HepG2 (cell line): ENCODE measurements around the gene SP140L. TPM values are rescaled to one million over a fixed set of nuclear protein-coding genes. Genes with fewer than 3 reads are reported as not detected.

ENCODE experiments used
- CEBPZ ChIP-seq: IDR thresholded peaks from 2 replicates; pipeline ENCODE4 v1.6.1; 2012; ENCODE audit warnings: low read length, improper control_type of control experiment
- CHCHD3 ChIP-seq: sonication (generic); formaldehyde crosslinking; IDR thresholded peaks from 2 replicates; pipeline ENCODE4 v1.8.0; 2022; ENCODE audit warnings: mild to moderate bottlenecking, missing genetic modification reagents, moderate library complexity
- CHD4 ChIP-seq: fragments of 200-600 bp; sonication (generic); IDR thresholded peaks from 2 replicates; pipeline ENCODE4 v1.7.0; 2017; ENCODE audit warnings: mild to moderate bottlenecking, low read length, borderline replicate concordance
- DR1 ChIP-seq: sonication (generic); formaldehyde crosslinking; IDR thresholded peaks from 2 replicates; pipeline ENCODE4 v1.8.0; 2021; ENCODE audit warnings: mild to moderate bottlenecking, missing genetic modification reagents, inconsistent platforms
- ERF ChIP-seq: IDR thresholded peaks from 2 replicates; pipeline ENCODE4 v1.6.1; 2018; ENCODE audit warnings: missing biosample characterization, missing genetic modification reagents
- FOXJ3 ChIP-seq: sonication (generic); formaldehyde crosslinking; IDR thresholded peaks from 2 replicates; pipeline ENCODE4 v1.4.0; 2020; ENCODE audit warnings: missing genetic modification reagents, mild to moderate bottlenecking, borderline replicate concordance
- MYC ChIP-seq: sonication (generic); formaldehyde crosslinking; IDR thresholded peaks from 2 replicates; pipeline ENCODE4 v1.9.0; 2021; ENCODE audit warnings: missing genetic modification reagents, borderline replicate concordance
- NCOA5 ChIP-seq: sonication (generic); formaldehyde crosslinking; IDR thresholded peaks from 2 replicates; pipeline ENCODE4 v1.4.0; 2020; ENCODE audit warnings: missing genetic modification reagents
- PCBP2 ChIP-seq: fragments of 200-400 bp; formaldehyde crosslinking; optimal IDR thresholded peaks from 2 replicates; pipeline ENCODE3; 2018; ENCODE audit warnings: low read length, low read depth; ENCODE audit not compliant: poor library complexity, severe bottlenecking
- PHF21A ChIP-seq: sonication (generic); formaldehyde crosslinking; IDR thresholded peaks from 2 replicates; pipeline ENCODE4 v1.5.0; 2020; ENCODE audit warnings: mild to moderate bottlenecking, missing genetic modification reagents
- RCOR2 ChIP-seq: IDR thresholded peaks from 2 replicates; pipeline ENCODE4 v1.6.1; 2016; ENCODE audit warnings: missing biosample characterization, missing genetic modification reagents
- RFX5 ChIP-seq: IDR thresholded peaks from 2 replicates; pipeline ENCODE4 v1.6.1; 2011; ENCODE audit warnings: low read depth, low read length, improper control_type of control experiment
- SCMH1 ChIP-seq: sonication (generic); formaldehyde crosslinking; IDR thresholded peaks from 2 replicates; pipeline ENCODE4 v1.9.0; 2021; ENCODE audit warnings: missing genetic modification reagents, mild to moderate bottlenecking, borderline replicate concordance
- SNAPC5 ChIP-seq: sonication (generic); formaldehyde crosslinking; IDR thresholded peaks from 2 replicates; pipeline ENCODE4 v1.8.1; 2023; ENCODE audit warnings: mild to moderate bottlenecking, missing genetic modification reagents, borderline replicate concordance
- SRSF9 ChIP-seq: fragments of 200-400 bp; formaldehyde crosslinking; IDR thresholded peaks from 2 replicates; pipeline ENCODE4 v1.6.1; 2018; ENCODE audit warnings: borderline replicate concordance, mild to moderate bottlenecking, low read depth, low read length; ENCODE audit not compliant: insufficient read depth, poor library complexity, severe bottlenecking
- ZBTB1 ChIP-seq: sonication (generic); formaldehyde crosslinking; IDR thresholded peaks from 2 replicates; pipeline ENCODE4 v1.4.0; 2020; ENCODE audit warnings: missing genetic modification reagents, borderline replicate concordance
- ZNF512B ChIP-seq: sonication (generic); formaldehyde crosslinking; IDR thresholded peaks from 2 replicates; pipeline ENCODE4 v1.5.1; 2020; ENCODE audit warnings: missing genetic modification reagents, mild to moderate bottlenecking, borderline replicate concordance
- ZNF543 ChIP-seq: sonication (generic); formaldehyde crosslinking; IDR thresholded peaks from 2 replicates; pipeline ENCODE4 v1.4.0; 2020; ENCODE audit warnings: mild to moderate bottlenecking, missing genetic modification reagents
- ZNF652 ChIP-seq: IDR thresholded peaks from 2 replicates; pipeline ENCODE4 v1.6.1; 2016; ENCODE audit warnings: low read depth, borderline replicate concordance
- ZNF850 ChIP-seq: sonication (generic); formaldehyde crosslinking; conservative IDR thresholded peaks from 2 replicates; pipeline ENCODE4 v1.9.0; 2021; ENCODE audit warnings: mild to moderate bottlenecking, missing genetic modification reagents
- ZNF883 ChIP-seq: sonication (generic); formaldehyde crosslinking; IDR thresholded peaks from 2 replicates; pipeline ENCODE4 v1.5.1; 2020; ENCODE audit warnings: mild to moderate bottlenecking, missing genetic modification reagents; ENCODE audit errors: not compliant biosample characterization
- polyA plus RNA-seq, 8 experiments: library from polyadenylated mRNA; depleted of rRNA in 3 of 8; stranded (reverse) in 7 of 8; unstranded in 1 of 8; fragments of >200 nt; fragmentation: Illumina TruSeq in 4 of 8; extraction: Trizol in 4 of 8; gene quantifications; 2 replicates each; pipeline versions ENCODE4 v1.2.1 to v1.2.3, GENCODE V29; 2011 to 2016; ENCODE audit warnings: low read depth in 4 of 8, missing spikeins in 1 of 8, mixed read lengths in 1 of 8; ENCODE audit not compliant: insufficient read depth in 1 of 8
- total RNA-seq, 5 experiments: library from RNA; depleted of rRNA; stranded (reverse); fragments of >200 nt; fragmentation: Illumina TruSeq; extraction: Trizol; gene quantifications; 2 replicates each; pipeline ENCODE4 v1.2.3, GENCODE V29; 2016; ENCODE audit warnings: low read depth in 1 of 5
- TF ChIP-seq, protein P1 (sequence below): sonication (generic); formaldehyde crosslinking; IDR thresholded peaks from 2 replicates; pipeline ENCODE4 v1.4.0; 2020; ENCODE audit warnings: mild to moderate bottlenecking, missing genetic modification reagents

SP140L gene
- total and polyA plus RNA-seq, 2 of the 13 experiments (the other 11 are each of a cell fraction or from before 2014, with no cell fraction given), result 10.9 to 17.5 TPM

GRCh38 chr2:230326453-230327417 lies at the start of gene SP140L (continued):
- no peak for TF ChIP-seq PCBP2
- TF ChIP-seq CHD4, result no peak
- TF ChIP-seq SNAPC5, result no peak
- TF ChIP-seq CHCHD3, result no peak
- no peak for TF ChIP-seq NCOA5
- TF ChIP-seq ZNF850 (CRISPR knock-in tag), result no peak
- TF ChIP-seq CEBPZ, result no peak
- TF ChIP-seq DR1 (CRISPR knock-in tag), result peak; percentile 51; the same call in 1 of the 2 replicates
- TF ChIP-seq ZNF543 (CRISPR knock-in tag), result no peak
- TF ChIP-seq, protein P1, sequence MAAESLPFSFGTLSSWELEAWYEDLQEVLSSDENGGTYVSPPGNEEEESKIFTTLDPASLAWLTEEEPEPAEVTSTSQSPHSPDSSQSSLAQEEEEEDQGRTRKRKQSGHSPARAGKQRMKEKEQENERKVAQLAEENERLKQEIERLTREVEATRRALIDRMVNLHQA (CRISPR knock-in tag), result no peak
- peak; percentile 52; the same call in 1 of the 2 replicates for TF ChIP-seq PHF21A (CRISPR knock-in tag)
- peak; percentile 82 for TF ChIP-seq MYC (CRISPR knock-in tag)
- 0 out of 2 replicates have a peak, but pooled peaks have one; percentile 22 for TF ChIP-seq ZNF652
- TF ChIP-seq RCOR2 (CRISPR knock-in tag), result 0 out of 2 replicates have a peak, but pooled peaks have one; percentile 42
- TF ChIP-seq ZNF883, result no peak
- TF ChIP-seq SRSF9, result no peak
- TF ChIP-seq SCMH1, result no peak
- no peak for TF ChIP-seq ZNF512B (CRISPR knock-in tag)
- TF ChIP-seq ZBTB1, result no peak
- peak; percentile 88; the same call in 1 of the 2 replicates for TF ChIP-seq ERF (CRISPR knock-in tag)
- no peak for TF ChIP-seq RFX5
- no peak for TF ChIP-seq FOXJ3 (CRISPR knock-in tag)
